HG02763 (cell line): ENCODE results near the gene INTS11.

Source experiments
- ATAC-seq: cut with Tn5 transposase; IDR thresholded peaks from one replicate; pipeline ENCODE4 v1.9.1; 2021; ENCODE audit warnings: mild to moderate bottlenecking, moderate library complexity; ENCODE audit not compliant: unreplicated experiment

INTS11 gene

GRCh38 chr1:1287288-1288110 lies 37.0 kb downstream of the INTS11 start:
- ATAC-seq = no peak

GRCh38 chr1:1286313-1287261 lies 37.9 kb downstream of the INTS11 start:
- no peak for ATAC-seq

GRCh38 chr1:1285611-1286311 lies 38.7 kb downstream of the INTS11 start:
- no peak for ATAC-seq

- ATAC-seq = no peak
These were observed 39.3 kb downstream of the INTS11 start for GRCh38 chr1:1285102-1285571.

- ATAC-seq = no peak
These were observed 40.0 kb downstream of the INTS11 start for GRCh38 chr1:1284221-1285101.

- no peak for ATAC-seq
These were observed 40.6 kb downstream of the INTS11 start for GRCh38 chr1:1283821-1284220.

- no peak for ATAC-seq
These were observed 41.5 kb downstream of the INTS11 start for GRCh38 chr1:1282998-1283397.

- ATAC-seq = no peak
These were observed 42.7 kb downstream of the INTS11 start for GRCh38 chr1:1281533-1282321.

- no peak for ATAC-seq
These were observed 43.5 kb downstream of the INTS11 start for GRCh38 chr1:1280782-1281481.

- ATAC-seq = no peak
These were observed 45.4 kb downstream of the INTS11 start for GRCh38 chr1:1279028-1279427.

- no peak for ATAC-seq
These were observed 45.8 kb downstream of the INTS11 start for GRCh38 chr1:1278620-1279019.

- no peak for ATAC-seq
These were observed 48.6 kb downstream of the INTS11 start for GRCh38 chr1:1275836-1276235.

- no peak for ATAC-seq
These were observed 49.5 kb downstream of the INTS11 start for GRCh38 chr1:1274931-1275431.

GRCh38 chr1:1274299-1274930 lies 50.0 kb downstream of the INTS11 start:
- no peak for ATAC-seq

GRCh38 chr1:1273512-1274298 lies 50.8 kb downstream of the INTS11 start, which contains the start of gene UBE2J2:
UBE2J2 (minus strand) TSS chr1:1273854; CDS start chr1:1267992, 5,862 bp downstream.
- ATAC-seq = peak; percentile 91

GRCh38 chr1:1273209-1273511 lies 51.3 kb downstream of the INTS11 start:
- ATAC-seq = peak; percentile 9
